GM12873 (cell line): Measurements from ENCODE around the gene SDF2.

Source experiments
- CTCF ChIP-seq: IDR thresholded peaks from 2 replicates; pipeline ENCODE4 v1.5.1; 2012; ENCODE audit warnings: low read depth, mild to moderate bottlenecking, moderate library complexity, low read length, control low read depth; ENCODE audit not compliant: insufficient read depth; ENCODE audit errors: missing control alignments

SDF2 gene

DNA sequence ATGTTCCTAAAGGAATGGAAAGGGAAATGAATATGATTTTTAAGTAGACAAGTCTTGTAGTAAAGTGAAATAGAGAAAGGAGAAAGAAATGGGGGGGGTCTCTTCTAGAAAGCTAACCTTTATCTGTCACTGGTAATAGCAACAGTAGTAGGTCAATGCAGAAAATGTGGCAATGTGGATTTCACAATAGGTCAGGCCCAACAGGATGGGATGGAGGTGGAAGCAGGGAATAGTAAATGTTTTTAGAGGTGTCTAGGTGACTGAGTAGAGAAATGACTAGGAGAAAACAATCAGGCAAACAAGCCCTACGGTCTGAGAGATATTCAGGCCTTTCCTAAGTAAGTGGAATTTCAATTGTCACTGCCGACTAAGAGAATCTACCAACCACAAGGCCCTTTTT lies 41.7 kb downstream of the SDF2 start:
- no peak for TF ChIP-seq CTCF

GRCh38 chr17:28618464-28618863 lies 43.2 kb downstream of the SDF2 start:
- no peak for TF ChIP-seq CTCF

DNA sequence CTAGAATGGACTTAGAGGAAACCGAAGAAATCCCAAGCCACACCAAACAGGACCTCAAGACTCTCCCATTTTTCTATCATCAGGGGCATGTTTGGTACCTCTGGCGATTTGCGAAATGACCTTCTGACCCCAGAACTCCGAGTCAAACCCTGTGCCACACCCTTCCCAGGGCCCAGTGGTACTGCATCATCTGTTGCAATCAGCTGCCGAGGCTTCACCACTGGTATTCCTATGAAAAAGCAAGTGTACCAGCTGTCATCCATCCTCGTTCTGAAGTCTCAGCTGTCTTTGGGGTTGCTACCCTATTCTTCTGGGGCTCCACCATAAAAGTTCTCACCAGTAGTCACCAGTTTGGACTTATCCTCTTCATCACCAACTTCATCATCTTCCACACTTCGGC lies 45.4 kb downstream of the SDF2 start:
- no peak for TF ChIP-seq CTCF

GRCh38 chr17:28615260-28615940 lies 46.3 kb downstream of the SDF2 start:
- TF ChIP-seq CTCF, result no peak

DNA sequence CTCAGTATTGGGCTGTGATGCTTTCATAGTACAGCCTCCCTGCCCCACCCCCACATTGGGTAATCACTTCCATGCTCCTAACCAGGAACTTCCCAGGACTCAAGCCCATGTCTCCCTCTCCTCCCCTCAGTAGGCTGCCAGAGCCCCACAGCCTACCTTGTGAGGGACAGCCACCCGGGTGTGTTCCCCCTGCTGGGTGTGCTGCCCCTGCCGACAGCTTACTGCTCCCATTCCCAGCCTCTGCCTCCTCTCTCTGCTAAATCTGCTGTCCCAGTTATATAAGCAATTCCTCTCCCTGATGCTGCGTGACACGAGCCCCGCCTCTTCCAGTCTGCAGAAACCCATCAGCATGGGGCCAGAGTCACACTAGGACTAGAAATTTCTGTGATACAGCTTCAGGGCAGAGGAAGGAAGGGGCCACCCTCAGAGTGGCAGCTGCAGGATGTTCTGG lies 47.8 kb downstream of the SDF2 start, which contains the start of gene RSKR:
Gene RSKR, minus strand, starts transcription at position 255 of the 451 bp plus-strand sequence. Its CDS starts 24 bp downstream, at position 231.
- no peak for TF ChIP-seq CTCF

DNA sequence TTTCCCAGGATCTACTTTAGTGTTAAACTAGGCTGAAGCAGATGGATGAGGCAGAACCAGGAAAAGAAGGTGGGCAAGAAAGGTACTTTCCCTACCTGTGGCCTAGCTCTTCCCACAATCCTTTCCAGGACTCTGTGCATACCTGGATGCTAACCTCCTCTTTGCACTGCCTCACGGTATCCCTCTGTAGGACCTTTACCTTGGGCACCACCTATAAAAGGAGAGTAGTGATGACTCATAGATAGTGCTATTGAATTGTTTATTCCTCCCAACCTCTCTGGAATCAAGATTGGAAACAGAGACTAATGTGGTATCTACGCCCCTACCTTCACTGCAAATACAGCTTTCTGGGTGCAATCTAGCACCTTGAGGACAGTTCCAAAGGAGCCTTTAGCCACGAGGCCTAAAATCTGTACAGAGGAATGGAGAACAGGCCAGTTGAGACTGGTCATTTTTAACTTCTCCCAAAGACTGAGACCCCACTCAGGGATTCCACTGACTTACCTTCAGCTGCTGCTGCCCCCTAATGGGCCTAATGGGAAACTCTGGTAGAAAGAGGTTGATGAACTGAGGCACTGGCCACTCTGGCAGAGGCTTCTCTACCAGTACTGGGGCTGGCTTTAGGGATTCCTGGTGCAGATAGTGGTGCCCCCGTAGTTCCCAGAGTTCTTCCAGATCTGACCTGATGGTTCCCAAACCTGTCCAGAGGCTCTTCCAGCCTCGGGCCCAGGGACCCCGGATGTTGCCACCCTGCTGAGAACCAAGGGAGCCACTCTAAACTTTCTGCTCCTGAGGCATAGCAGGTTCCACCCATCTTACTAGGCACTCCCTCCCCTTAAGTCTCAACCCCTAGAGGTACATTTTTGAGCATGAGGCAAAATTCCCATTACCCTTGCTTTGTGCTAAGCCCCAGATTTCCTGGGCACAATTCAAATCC lies 48.5 kb downstream of the SDF2 start:
- peak; percentile 74 for TF ChIP-seq CTCF

GRCh38 chr17:28612531-28612930 lies 49.2 kb downstream of the SDF2 start:
- no peak for TF ChIP-seq CTCF
